ENCODE measurements around the gene PIGS.

DNA sequence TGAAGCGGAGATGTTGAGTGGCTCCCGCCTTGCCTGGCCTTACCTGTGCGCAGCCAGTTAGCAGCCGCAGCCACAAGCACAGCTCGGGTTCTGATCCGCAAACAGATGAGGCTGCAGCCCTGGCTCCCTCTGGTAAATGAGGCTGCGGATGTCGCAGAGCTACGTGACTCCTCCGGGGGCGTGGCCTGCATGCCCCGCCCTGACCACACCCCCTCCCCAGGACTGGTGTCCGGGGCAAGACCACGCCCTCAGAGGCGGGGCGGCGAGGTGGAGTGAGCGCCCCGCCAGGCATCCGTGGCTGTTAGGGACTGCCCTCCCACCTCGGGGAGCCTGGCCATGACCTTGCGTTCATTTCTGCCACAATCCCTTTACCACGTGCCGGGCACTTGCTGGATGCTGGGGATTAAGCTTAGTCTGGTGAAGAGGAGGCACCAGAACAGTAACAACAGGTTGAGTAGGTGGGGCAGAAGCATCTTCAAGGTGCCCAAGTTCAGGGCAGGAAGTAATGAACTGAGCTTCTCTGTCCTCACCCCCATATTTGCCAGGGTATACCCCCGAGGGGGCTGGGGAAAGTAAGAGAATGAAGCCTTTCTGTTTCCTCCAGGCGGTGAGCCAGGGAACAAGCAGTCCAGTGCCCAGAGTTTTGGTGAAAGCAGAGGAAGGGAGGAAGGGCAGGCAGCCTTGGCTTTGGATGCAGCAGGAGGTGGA, 5.6 kb upstream of the PIGS start, which contains the start of gene ALDOC:
- TF ChIP-seq POLR2A (IDR thresholded peaks at IDR 0.05; ENCODE audit: low read depth, low read length) (peak; percentile 52; the same call in 1 of the 2 replicates), RAD21 (IDR thresholded peaks at IDR 0.05; ENCODE audit: low read length) (no peak), CEBPB (IDR thresholded peaks at IDR 0.05; ENCODE audit: low read depth, low read length) (no peak), FOS (IDR thresholded peaks at IDR 0.05; ENCODE audit: low read depth, low read length) (no peak), MAFK (IDR thresholded peaks at IDR 0.05; ENCODE audit: low read depth, low read length) (no peak)
- TF ChIP-seq, protein P1, sequence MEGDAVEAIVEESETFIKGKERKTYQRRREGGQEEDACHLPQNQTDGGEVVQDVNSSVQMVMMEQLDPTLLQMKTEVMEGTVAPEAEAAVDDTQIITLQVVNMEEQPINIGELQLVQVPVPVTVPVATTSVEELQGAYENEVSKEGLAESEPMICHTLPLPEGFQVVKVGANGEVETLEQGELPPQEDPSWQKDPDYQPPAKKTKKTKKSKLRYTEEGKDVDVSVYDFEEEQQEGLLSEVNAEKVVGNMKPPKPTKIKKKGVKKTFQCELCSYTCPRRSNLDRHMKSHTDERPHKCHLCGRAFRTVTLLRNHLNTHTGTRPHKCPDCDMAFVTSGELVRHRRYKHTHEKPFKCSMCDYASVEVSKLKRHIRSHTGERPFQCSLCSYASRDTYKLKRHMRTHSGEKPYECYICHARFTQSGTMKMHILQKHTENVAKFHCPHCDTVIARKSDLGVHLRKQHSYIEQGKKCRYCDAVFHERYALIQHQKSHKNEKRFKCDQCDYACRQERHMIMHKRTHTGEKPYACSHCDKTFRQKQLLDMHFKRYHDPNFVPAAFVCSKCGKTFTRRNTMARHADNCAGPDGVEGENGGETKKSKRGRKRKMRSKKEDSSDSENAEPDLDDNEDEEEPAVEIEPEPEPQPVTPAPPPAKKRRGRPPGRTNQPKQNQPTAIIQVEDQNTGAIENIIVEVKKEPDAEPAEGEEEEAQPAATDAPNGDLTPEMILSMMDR (conservative IDR thresholded peaks at IDR 0.05; ENCODE audit: low read depth, low read length) = no peak
- TF ChIP-seq, protein P2, sequence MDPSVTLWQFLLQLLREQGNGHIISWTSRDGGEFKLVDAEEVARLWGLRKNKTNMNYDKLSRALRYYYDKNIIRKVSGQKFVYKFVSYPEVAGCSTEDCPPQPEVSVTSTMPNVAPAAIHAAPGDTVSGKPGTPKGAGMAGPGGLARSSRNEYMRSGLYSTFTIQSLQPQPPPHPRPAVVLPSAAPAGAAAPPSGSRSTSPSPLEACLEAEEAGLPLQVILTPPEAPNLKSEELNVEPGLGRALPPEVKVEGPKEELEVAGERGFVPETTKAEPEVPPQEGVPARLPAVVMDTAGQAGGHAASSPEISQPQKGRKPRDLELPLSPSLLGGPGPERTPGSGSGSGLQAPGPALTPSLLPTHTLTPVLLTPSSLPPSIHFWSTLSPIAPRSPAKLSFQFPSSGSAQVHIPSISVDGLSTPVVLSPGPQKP (IDR thresholded peaks at IDR 0.05; ENCODE audit: borderline replicate concordance, low read depth, low read length) = no peak
- TF ChIP-seq, protein P3, sequence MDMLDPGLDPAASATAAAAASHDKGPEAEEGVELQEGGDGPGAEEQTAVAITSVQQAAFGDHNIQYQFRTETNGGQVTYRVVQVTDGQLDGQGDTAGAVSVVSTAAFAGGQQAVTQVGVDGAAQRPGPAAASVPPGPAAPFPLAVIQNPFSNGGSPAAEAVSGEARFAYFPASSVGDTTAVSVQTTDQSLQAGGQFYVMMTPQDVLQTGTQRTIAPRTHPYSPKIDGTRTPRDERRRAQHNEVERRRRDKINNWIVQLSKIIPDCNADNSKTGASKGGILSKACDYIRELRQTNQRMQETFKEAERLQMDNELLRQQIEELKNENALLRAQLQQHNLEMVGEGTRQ (IDR thresholded peaks at IDR 0.05; ENCODE audit: low read depth, low read length) = no peak

Measured in IMR-90 (cell line).